ACHN (cell line): ENCODE results near the gene MTR.
"Not testable (repeated sequence)": the region's sequence is repeated elsewhere in the genome, so short reads cannot be mapped to it uniquely, and the experiment has no call there.

Experiments used
- DNase-seq: peaks from one replicate; pipeline ENCODE4 v3.0.0-alpha.2; 2015
- in situ Hi-C: cut with HindIII; loops from 2 replicates; pipeline ENCODE4 v1.10.0; 2017; ENCODE audit warnings: low sequenced_read_pairs, low pct_ligation_motif_present, low pct_unique_long_range_greater_than_20kb

The MTR gene

GRCh38 chr1:236880209-236880608, 85.1 kb downstream of the MTR start:
- in situ Hi-C loops: no loop called here
- DNase-seq: no peak

- DNase-seq: no peak
- in situ Hi-C loops: no loop called here
These were observed 87.6 kb downstream of the MTR start for GRCh38 chr1:236882678-236883077.

- in situ Hi-C loops: no loop called here
- DNase-seq: no peak
These were observed 91.1 kb downstream of the MTR start for GRCh38 chr1:236886199-236886598.

GRCh38 chr1:236887081-236887480, 92.0 kb downstream of the MTR start:
- DNase-seq: no peak

GRCh38 chr1:236888126-236888525, 93.0 kb downstream of the MTR start:
- in situ Hi-C loops: no loop called here
- DNase-seq: no peak

More at GRCh38 chr1:236887081-236887480, 92.0 kb downstream of the MTR start:
- in situ Hi-C loops: no loop called here

GRCh38 chr1:236888903-236889302, 93.8 kb downstream of the MTR start:
- no peak for DNase-seq
- in situ Hi-C loops: no loop called here

GRCh38 chr1:236890152-236891056, 95.3 kb downstream of the MTR start:
- in situ Hi-C loops: no loop called here
- no peak for DNase-seq

- in situ Hi-C loops: no loop called here
- DNase-seq: no peak
These were observed 98.8 kb downstream of the MTR start for GRCh38 chr1:236893626-236894545.

GRCh38 chr1:236895665-236896387, 100.7 kb downstream of the MTR start:
- in situ Hi-C loops: no loop called here
- no peak for DNase-seq

GRCh38 chr1:236896716-236897115, 101.6 kb downstream of the MTR start:
- DNase-seq: no peak
- in situ Hi-C loops: no loop called here

- peak; percentile 87 for DNase-seq
- in situ Hi-C loops: no loop called here
These were observed 110.0 kb downstream of the MTR start for GRCh38 chr1:236904892-236905741.

- no peak for DNase-seq
- in situ Hi-C loops: no loop called here
These were observed 112.1 kb downstream of the MTR start for GRCh38 chr1:236907205-236907604.

- in situ Hi-C loops: no loop called here
- DNase-seq: no peak
These were observed 113.6 kb downstream of the MTR start for GRCh38 chr1:236908669-236909068.

GRCh38 chr1:236911047-236911446, 116.0 kb downstream of the MTR start:
- in situ Hi-C loops, DNase-seq: not testable (repeated sequence)

- no peak for DNase-seq
- in situ Hi-C loops: no loop called here
These were observed 118.4 kb downstream of the MTR start for GRCh38 chr1:236913371-236914037.

GRCh38 chr1:236914375-236914774, 119.3 kb downstream of the MTR start:
- in situ Hi-C loops: no loop called here
- DNase-seq: no peak

- in situ Hi-C loops: no loop called here
- DNase-seq: no peak
These were observed 121.2 kb downstream of the MTR start for GRCh38 chr1:236916131-236916800.
